A549 (cell line): ENCODE measurements around the gene APLP2. TPM values are rescaled to one million over a fixed set of nuclear protein-coding genes. Genes with fewer than 3 reads are reported as not detected.

Experiments
- ATAC-seq, 2 experiments: fragments of 200-7000 bp in 1 of 2; fragments of >200 bp in 1 of 2; cut with Nextera tagmentation in 1 of 2; cut with Tn5 transposase in 1 of 2; 3 replicates each; pipeline versions ENCODE4 v1.8.0 to v1.9.1; 2018 to 2020; ENCODE audit warnings: mild to moderate bottlenecking in 1 of 2, moderate library complexity in 1 of 2
- CTCF ChIA-PET: fragments of 300-600 bp; sonication (Branson Sonifier 250); formaldehyde crosslinking; extraction: SDS; loops from one replicate; lab custom pipeline; 2021; ENCODE audit warnings: antibody characterized with exemption, inconsistent platforms; lab: Yijun Ruan, JAX
- POLR2A ChIA-PET: fragments of 350-600 bp; formaldehyde crosslinking; extraction: SDS; loops from one replicate; lab custom pipeline; 2021; ENCODE audit warnings: antibody characterized with exemption, inconsistent platforms; lab: Yijun Ruan, JAX
- DNase-seq, 2 experiments: peaks; one replicate each; pipeline versions ENCODE4 v3.0.0 to v3.0.0-alpha.2; 2011 to 2016; ENCODE audit warnings: low read depth in 1 of 2, low spot score in 1 of 2
- FAIRE-seq: peaks from 2 replicates; lab custom pipeline; 2011; peaks lifted over from hg19 to GRCh38; lab: Jason Lieb, UNC
- H3K27ac ChIP-seq, 2 experiments: fragments of >200 bp; sonication (Bioruptor Twin); formaldehyde crosslinking; 3 replicates each; pipeline ENCODE4 v1.5.1; 2016 to 2017
- H3K4me1 ChIP-seq: fragments of >200 bp; sonication (Bioruptor Twin); formaldehyde crosslinking; 3 replicates; pipeline ENCODE4 v1.6.1; 2016
- H3K4me2 ChIP-seq: fragments of >200 bp; sonication (Bioruptor Twin); formaldehyde crosslinking; 3 replicates; pipeline ENCODE4 v1.6.1; 2016
- H3K4me3 ChIP-seq: fragments of >200 bp; sonication (Bioruptor Twin); formaldehyde crosslinking; 3 replicates; pipeline ENCODE4 v1.5.1; 2016
- H3K9me3 ChIP-seq: fragments of >200 bp; sonication (Bioruptor Twin); formaldehyde crosslinking; 3 replicates; pipeline ENCODE4 v1.6.1; 2016
- BCL3 ChIP-seq: fragments of >200 bp; sonication (Bioruptor Twin); formaldehyde crosslinking; IDR thresholded peaks from 3 replicates; pipeline ENCODE4 v1.6.1; 2016
- CBX8 ChIP-seq: fragments of 200-600 bp; sonication (generic); IDR thresholded peaks from 2 replicates; pipeline ENCODE4 v1.6.1; 2016
- E2F6 ChIP-seq: IDR thresholded peaks from 2 replicates; pipeline ENCODE4 v1.6.1; 2012; ENCODE audit warnings: low read depth, borderline replicate concordance
- EHF ChIP-seq: fragments of 250-450 bp; sonication (Bioruptor Pico); IDR thresholded peaks from 2 replicates; pipeline ENCODE4 v1.5.0; 2020; ENCODE audit warnings: mild to moderate bottlenecking
- EP300 ChIP-seq, 2 experiments: fragments of >200 bp; sonication (Bioruptor Twin); formaldehyde crosslinking; IDR thresholded peaks; 2 replicates in 1 of 2; 3 replicates in 1 of 2; pipeline ENCODE4 v1.6.1; 2016 to 2017
- FOSB ChIP-seq: fragments of 250-450 bp; sonication (Bioruptor Pico); IDR thresholded peaks from 2 replicates; pipeline ENCODE4 v1.5.0; 2020; ENCODE audit warnings: mild to moderate bottlenecking, moderate library complexity
- FOSL2 ChIP-seq, 2 experiments: fragments of 450-650 bp in 1 of 2; fragments of >200 bp in 1 of 2; sonication (Bioruptor Twin) in 1 of 2; formaldehyde crosslinking; IDR thresholded peaks; 2 replicates each; pipeline versions ENCODE4 v1.5.0 to v1.6.1; 2016 to 2020; ENCODE audit warnings: mild to moderate bottlenecking in 1 of 2, moderate library complexity in 1 of 2
- FOXS1 ChIP-seq: fragments of 250-450 bp; sonication (Bioruptor Pico); IDR thresholded peaks from 2 replicates; pipeline ENCODE4 v1.5.0; 2020; ENCODE audit warnings: mild to moderate bottlenecking, moderate library complexity
- GATA3 ChIP-seq: IDR thresholded peaks from 2 replicates; pipeline ENCODE4 v1.6.1; 2012; ENCODE audit warnings: borderline replicate concordance
- HDAC2 ChIP-seq: fragments of 200-600 bp; sonication (generic); IDR thresholded peaks from 2 replicates; pipeline ENCODE4 v1.6.1; 2016
- HOXA7 ChIP-seq: fragments of 250-450 bp; sonication (Bioruptor Pico); IDR thresholded peaks from 2 replicates; pipeline ENCODE4 v1.5.0; 2020; ENCODE audit warnings: mild to moderate bottlenecking, moderate library complexity
- HOXB5 ChIP-seq: fragments of 250-450 bp; sonication (Bioruptor Pico); IDR thresholded peaks from 2 replicates; pipeline ENCODE4 v1.5.0; 2020; ENCODE audit warnings: mild to moderate bottlenecking, moderate library complexity
- JUNB ChIP-seq: fragments of >200 bp; sonication (Bioruptor Twin); formaldehyde crosslinking; IDR thresholded peaks from 2 replicates; pipeline ENCODE4 v1.6.1; 2016
- KDM1A ChIP-seq: fragments of 200-600 bp; sonication (generic); IDR thresholded peaks from 2 replicates; pipeline ENCODE4 v1.6.1; 2016; ENCODE audit warnings: low read depth, mild to moderate bottlenecking
- MAFK ChIP-seq: fragments of 450-650 bp; IDR thresholded peaks from 2 replicates; pipeline ENCODE4 v1.6.1; 2014; ENCODE audit not compliant: partially characterized antibody
- NFE2L2 ChIP-seq: fragments of 150-350 bp; conservative IDR thresholded peaks from 2 replicates; pipeline ENCODE4 v1.6.1; 2014; ENCODE audit warnings: low read length
- NPAS2 ChIP-seq: fragments of 250-450 bp; sonication (Bioruptor Pico); IDR thresholded peaks from 2 replicates; pipeline ENCODE4 v1.8.0; 2022; ENCODE audit warnings: mild to moderate bottlenecking, moderate library complexity, borderline replicate concordance
- NR3C1 ChIP-seq: fragments of >200 bp; sonication (Bioruptor Twin); formaldehyde crosslinking; IDR thresholded peaks from 3 replicates; pipeline ENCODE4 v1.6.1; 2017
- RAD21 ChIP-seq, 2 experiments: fragments of >200 bp in 1 of 2; sonication (Bioruptor Twin) in 1 of 2; formaldehyde crosslinking in 1 of 2; IDR thresholded peaks in 1 of 2; conservative IDR thresholded peaks in 1 of 2; 2 replicates in 1 of 2; 3 replicates in 1 of 2; pipeline ENCODE4 v1.6.1; 2012 to 2018; ENCODE audit warnings: inconsistent platforms in 1 of 2
- RARB ChIP-seq: fragments of 250-450 bp; sonication (Bioruptor Pico); IDR thresholded peaks from 2 replicates; pipeline ENCODE4 v1.8.0; 2021; ENCODE audit warnings: mild to moderate bottlenecking, moderate library complexity
- RNF2 ChIP-seq: fragments of 200-600 bp; sonication (generic); IDR thresholded peaks from 2 replicates; pipeline ENCODE4 v1.6.1; 2016; ENCODE audit warnings: low read depth, mild to moderate bottlenecking, antibody characterized with exemption, moderate library complexity, borderline replicate concordance
- SMC3 ChIP-seq: fragments of >200 bp; sonication (Bioruptor Twin); formaldehyde crosslinking; IDR thresholded peaks from 3 replicates; pipeline ENCODE4 v1.6.1; 2018; ENCODE audit warnings: inconsistent platforms
- USF2 ChIP-seq: fragments of 450-650 bp; IDR thresholded peaks from 2 replicates; pipeline ENCODE4 v1.6.1; 2014; ENCODE audit warnings: antibody characterized with exemption
- ZSCAN20 ChIP-seq: fragments of 250-450 bp; sonication (Bioruptor Pico); IDR thresholded peaks from 2 replicates; pipeline ENCODE4 v1.8.0; 2022; ENCODE audit warnings: mild to moderate bottlenecking, moderate library complexity
- WGBS: methylation state at CpG from one replicate; pipeline ENCODE4 v1.1.6; 2017; ENCODE audit errors: missing lambda C conversion rate; 5-methylcytosine and 5-hydroxymethylcytosine counted together
- polyA plus RNA-seq, 4 experiments: library from polyadenylated mRNA; depleted of rRNA in 3 of 4; stranded (reverse); fragments of >200 nt; fragmentation: RNase III in 1 of 4; extraction: RNeasy Plus Mini Kit Qiagen cat#74134 plus additional on column Dnase treatment in 1 of 4; gene quantifications; 2 replicates in 3 of 4; 3 replicates in 1 of 4; pipeline ENCODE4 v1.2.3, GENCODE V29; 2011 to 2017
- TF ChIP-seq, protein P1 (sequence below): fragments of 250-450 bp; sonication (Bioruptor Pico); IDR thresholded peaks from 2 replicates; pipeline ENCODE4 v1.5.0; 2020; ENCODE audit warnings: low read depth, mild to moderate bottlenecking, moderate library complexity
- TF ChIP-seq, protein P2 (sequence below): IDR thresholded peaks from 2 replicates; pipeline ENCODE4 v1.6.1; 2012

APLP2 gene
- polyA plus RNA-seq, 2 of the 4 experiments (the other 2 are of a cell fraction): 166 to 203 TPM

GRCh38 chr11:130114726-130115125 lies 45.0 kb downstream of the APLP2 start:
- Histone ChIP-seq H3K9me3 (no peaks in the 10 kb centered on the region), H3K4me3 (no peak overlapping the region), H3K4me1 (peaks cover 14% of the 10 kb centered on the region), H3K4me2 (no peak overlapping the region; the same call in 2 of the 3 replicates), H3K27ac (no peak overlapping the region)
- no peak for DNase-seq
- TF ChIP-seq EP300 (IDR thresholded peaks at IDR 0.05) (no peak), RNF2 (no peak), NPAS2 (CRISPR knock-in tag) (no peak), HOXA7 (CRISPR knock-in tag) (no peak), NFE2L2 (no peak), SMC3 (no peak), GATA3 (no peak), KDM1A (no peak), FOXS1 (CRISPR knock-in tag) (no peak), FOSB (CRISPR knock-in tag) (no peak), HOXB5 (CRISPR knock-in tag) (no peak), CBX8 (no peak), HDAC2 (no peak), EHF (CRISPR knock-in tag) (no peak), E2F6 (no peak), USF2 (no peak)
- TF ChIP-seq, protein P1, sequence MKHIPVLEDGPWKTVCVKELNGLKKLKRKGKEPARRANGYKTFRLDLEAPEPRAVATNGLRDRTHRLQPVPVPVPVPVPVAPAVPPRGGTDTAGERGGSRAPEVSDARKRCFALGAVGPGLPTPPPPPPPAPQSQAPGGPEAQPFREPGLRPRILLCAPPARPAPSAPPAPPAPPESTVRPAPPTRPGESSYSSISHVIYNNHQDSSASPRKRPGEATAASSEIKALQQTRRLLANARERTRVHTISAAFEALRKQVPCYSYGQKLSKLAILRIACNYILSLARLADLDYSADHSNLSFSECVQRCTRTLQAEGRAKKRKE: no peak
- ChIA-PET POLR2A (no interaction called here), CTCF (interaction anchor here (1.3 to 1.4 kb wide), 2 partner anchors 9 to 191 kb away, joined by 3 to 6 read pairs; no protein-coding TSS in a partner anchor)
- ATAC-seq: no peak
- WGBS: 94% methylated on average over 4 of the region's 4 CpGs
- FAIRE-seq: no peak

- H3K27ac ChIP-seq: no peak overlapping the region
- ChIA-PET POLR2A (no interaction called here), CTCF (interaction anchor here (1.3 to 1.4 kb wide), 2 partner anchors 9 to 192 kb away, joined by 3 to 6 read pairs; no protein-coding TSS in a partner anchor)
- TF ChIP-seq FOSL2 (IDR thresholded peaks at IDR 0.05) (no peak), FOSL2 (CRISPR knock-in tag; IDR thresholded peaks at IDR 0.05) (no peak), MAFK (peak; percentile 12)
- H3K4me2 ChIP-seq: peak overlapping the region; percentile 33; the same call in 2 of the 3 replicates
- ATAC-seq (no peak), DNase-seq (no peak), FAIRE-seq (no peak)
- WGBS: 74% methylated on average over 2 of the region's 2 CpGs
- H3K4me3 ChIP-seq: no peak overlapping the region
- no peaks in the 10 kb centered on the region for H3K9me3 ChIP-seq
- H3K4me1 ChIP-seq: peaks cover 14% of the 10 kb centered on the region
Measured at GRCh38 chr11:130115218-130115617, 45.5 kb downstream of the APLP2 start.

- TF ChIP-seq FOSL2 (IDR thresholded peaks at IDR 0.05): no peak
- TF ChIP-seq FOSL2 (CRISPR knock-in tag; IDR thresholded peaks at IDR 0.05): no peak
- TF ChIP-seq SMC3: no peak
- no peak for TF ChIP-seq JUNB
- TF ChIP-seq, protein P2, sequence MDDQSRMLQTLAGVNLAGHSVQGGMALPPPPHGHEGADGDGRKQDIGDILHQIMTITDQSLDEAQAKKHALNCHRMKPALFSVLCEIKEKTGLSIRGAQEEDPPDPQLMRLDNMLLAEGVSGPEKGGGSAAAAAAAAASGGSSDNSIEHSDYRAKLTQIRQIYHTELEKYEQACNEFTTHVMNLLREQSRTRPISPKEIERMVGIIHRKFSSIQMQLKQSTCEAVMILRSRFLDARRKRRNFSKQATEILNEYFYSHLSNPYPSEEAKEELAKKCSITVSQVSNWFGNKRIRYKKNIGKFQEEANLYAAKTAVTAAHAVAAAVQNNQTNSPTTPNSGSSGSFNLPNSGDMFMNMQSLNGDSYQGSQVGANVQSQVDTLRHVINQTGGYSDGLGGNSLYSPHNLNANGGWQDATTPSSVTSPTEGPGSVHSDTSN: no peak
- no peak for TF ChIP-seq RARB (CRISPR knock-in tag)
- TF ChIP-seq EHF (CRISPR knock-in tag): no peak
- TF ChIP-seq RAD21 (conservative IDR thresholded peaks at IDR 0.05 in 1 of 2, IDR thresholded peaks at IDR 0.05 in 1 of 2): no peak
- no peak for TF ChIP-seq BCL3
- TF ChIP-seq ZSCAN20: no peak
- TF ChIP-seq NR3C1: no peak
- TF ChIP-seq, all 56 proteins: peak for 0
- DNase-seq (no peak), FAIRE-seq (no peak), ATAC-seq (no peak)
- 89% methylated on average over 2 of the region's 2 CpGs for WGBS
- Histone ChIP-seq H3K9me3 (no peaks in the 10 kb centered on the region), H3K27ac (no peak overlapping the region), H3K4me2 (no peak overlapping the region), H3K4me1 (peaks cover 14% of the 10 kb centered on the region), H3K4me3 (no peak overlapping the region)
- POLR2A ChIA-PET: no interaction called here
- CTCF ChIA-PET: no interaction called here
Measured at GRCh38 chr11:130118165-130118564, 48.5 kb downstream of the APLP2 start.
